ENCODE data around the gene CACNA1E. TPM values are rescaled to one million over a fixed set of nuclear protein-coding genes. Genes with fewer than 3 reads are reported as not detected.

Gene CACNA1E
- total RNA-seq, 2 experiments from 2014 or later, result not detected

- BruUV-seq (replicated peaks), result no TSS peak
- CTCF ChIA-PET (ENCODE audit: unreplicated experiment), result no interaction called here
Measured at GRCh38 chr1:181754103-181754502, 270.8 kb downstream of the CACNA1E start.

GRCh38 chr1:181759481-181759880 lies 276.2 kb downstream of the CACNA1E start:
- TF ChIP-seq, protein P1, sequence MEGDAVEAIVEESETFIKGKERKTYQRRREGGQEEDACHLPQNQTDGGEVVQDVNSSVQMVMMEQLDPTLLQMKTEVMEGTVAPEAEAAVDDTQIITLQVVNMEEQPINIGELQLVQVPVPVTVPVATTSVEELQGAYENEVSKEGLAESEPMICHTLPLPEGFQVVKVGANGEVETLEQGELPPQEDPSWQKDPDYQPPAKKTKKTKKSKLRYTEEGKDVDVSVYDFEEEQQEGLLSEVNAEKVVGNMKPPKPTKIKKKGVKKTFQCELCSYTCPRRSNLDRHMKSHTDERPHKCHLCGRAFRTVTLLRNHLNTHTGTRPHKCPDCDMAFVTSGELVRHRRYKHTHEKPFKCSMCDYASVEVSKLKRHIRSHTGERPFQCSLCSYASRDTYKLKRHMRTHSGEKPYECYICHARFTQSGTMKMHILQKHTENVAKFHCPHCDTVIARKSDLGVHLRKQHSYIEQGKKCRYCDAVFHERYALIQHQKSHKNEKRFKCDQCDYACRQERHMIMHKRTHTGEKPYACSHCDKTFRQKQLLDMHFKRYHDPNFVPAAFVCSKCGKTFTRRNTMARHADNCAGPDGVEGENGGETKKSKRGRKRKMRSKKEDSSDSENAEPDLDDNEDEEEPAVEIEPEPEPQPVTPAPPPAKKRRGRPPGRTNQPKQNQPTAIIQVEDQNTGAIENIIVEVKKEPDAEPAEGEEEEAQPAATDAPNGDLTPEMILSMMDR (conservative IDR thresholded peaks at IDR 0.05; ENCODE audit: low read length), result no peak
- no peak for TF ChIP-seq EZH2phosphoT487 (IDR thresholded peaks at IDR 0.05; ENCODE audit: borderline replicate concordance, low read depth, low read length)
- Histone ChIP-seq H3K27ac (ENCODE audit: low read depth, low read length, poor library complexity, severe bottlenecking) (no peak overlapping the region), H3K4me3 (ENCODE audit: low read depth, low read length, poor library complexity, severe bottlenecking) (no peak overlapping the region), H3K9me3 (ENCODE audit: low read length) (no peaks in the 10 kb centered on the region), H3K4me1 (ENCODE audit: insufficient read depth, low read length, poor library complexity, severe bottlenecking) (no peaks in the 10 kb centered on the region), H3K36me3 (ENCODE audit: insufficient read depth, low read length) (no peaks in the 10 kb centered on the region), H3K79me2 (ENCODE audit: insufficient read depth, low read depth, low read length) (no peaks in the 10 kb centered on the region), H2AFZ (ENCODE audit: low read length) (no peak overlapping the region), H3K9me2 (ENCODE audit: insufficient read depth, low read length) (no peaks in the 10 kb centered on the region), H4K20me1 (ENCODE audit: insufficient read depth, low read length) (no peaks in the 10 kb centered on the region), H3K4me2 (ENCODE audit: low read length) (no peak overlapping the region)
- POLR2A ChIA-PET, result no interaction called here
- no TSS peak for BruUV-seq (replicated peaks)
- CTCF ChIA-PET (ENCODE audit: unreplicated experiment), result no interaction called here
- intact Hi-C loops (cut with micrococcal nuclease; ENCODE audit: unreplicated experiment), result no loop called here
- DNase-seq (ENCODE audit: low spot score), result no peak

More at GRCh38 chr1:181754103-181754502, 270.8 kb downstream of the CACNA1E start:
- no peaks in the 10 kb centered on the region for H3K36me3 ChIP-seq (ENCODE audit: insufficient read depth, low read length)
- DNase-seq (ENCODE audit: low spot score), result no peak
- H3K4me3 ChIP-seq (ENCODE audit: low read depth, low read length, poor library complexity, severe bottlenecking), result no peak overlapping the region
- H3K9me3 ChIP-seq (ENCODE audit: low read length), result no peaks in the 10 kb centered on the region
- no peaks in the 10 kb centered on the region for H3K9me2 ChIP-seq (ENCODE audit: insufficient read depth, low read length)
- POLR2A ChIA-PET, result interaction anchor here (0.7 kb wide), 1 partner anchor 25 kb away, joined by 3 read pairs; no protein-coding TSS in a partner anchor
- no peak overlapping the region for H3K27ac ChIP-seq (ENCODE audit: low read depth, low read length, poor library complexity, severe bottlenecking)
- TF ChIP-seq, protein P1 (conservative IDR thresholded peaks at IDR 0.05; ENCODE audit: low read length), result no peak
- TF ChIP-seq EZH2phosphoT487 (IDR thresholded peaks at IDR 0.05; ENCODE audit: borderline replicate concordance, low read depth, low read length), result no peak
- no peak overlapping the region for H3K4me2 ChIP-seq (ENCODE audit: low read length)
- H2AFZ ChIP-seq (ENCODE audit: low read length), result no peak overlapping the region
- intact Hi-C loops (cut with micrococcal nuclease; ENCODE audit: unreplicated experiment), result no loop called here
- no peaks in the 10 kb centered on the region for H3K79me2 ChIP-seq (ENCODE audit: insufficient read depth, low read depth, low read length)
- H3K4me1 ChIP-seq (ENCODE audit: insufficient read depth, low read length, poor library complexity, severe bottlenecking), result no peaks in the 10 kb centered on the region
- H4K20me1 ChIP-seq (ENCODE audit: insufficient read depth, low read length), result no peaks in the 10 kb centered on the region

DNA sequence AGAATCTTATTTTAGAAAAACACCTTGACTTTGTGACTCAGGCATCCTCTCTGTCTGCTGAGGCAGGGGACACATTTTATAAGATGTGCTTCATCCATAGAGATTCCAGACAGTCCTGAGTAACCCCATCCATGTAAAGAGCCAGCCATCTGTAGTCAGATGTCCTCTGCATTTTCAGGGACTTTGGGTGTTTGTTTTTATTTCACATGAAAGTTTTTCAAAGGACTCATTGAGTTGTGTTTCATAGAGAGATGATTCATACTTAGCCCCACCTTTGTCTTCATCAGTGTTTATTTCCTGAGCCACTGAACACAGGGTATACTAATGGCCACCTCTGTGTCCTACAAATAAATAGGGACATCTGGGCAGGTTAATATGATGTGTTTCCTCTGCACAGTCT lies 280.4 kb downstream of the CACNA1E start:
- H3K9me3 ChIP-seq (ENCODE audit: low read length), result no peaks in the 10 kb centered on the region
- DNase-seq (ENCODE audit: low spot score), result no peak
- no peak overlapping the region for H2AFZ ChIP-seq (ENCODE audit: low read length)
- no peak overlapping the region for H3K4me2 ChIP-seq (ENCODE audit: low read length)
- POLR2A ChIA-PET, result no interaction called here
- no peaks in the 10 kb centered on the region for H3K36me3 ChIP-seq (ENCODE audit: insufficient read depth, low read length)
- CTCF ChIA-PET (ENCODE audit: unreplicated experiment), result no interaction called here
- H3K27ac ChIP-seq (ENCODE audit: low read depth, low read length, poor library complexity, severe bottlenecking), result no peak overlapping the region
- H3K79me2 ChIP-seq (ENCODE audit: insufficient read depth, low read depth, low read length), result no peaks in the 10 kb centered on the region
- no peaks in the 10 kb centered on the region for H4K20me1 ChIP-seq (ENCODE audit: insufficient read depth, low read length)
- no peak overlapping the region for H3K4me3 ChIP-seq (ENCODE audit: low read depth, low read length, poor library complexity, severe bottlenecking)
- intact Hi-C loops (cut with micrococcal nuclease; ENCODE audit: unreplicated experiment), result no loop called here
- H3K9me2 ChIP-seq (ENCODE audit: insufficient read depth, low read length), result no peaks in the 10 kb centered on the region
- no peaks in the 10 kb centered on the region for H3K4me1 ChIP-seq (ENCODE audit: insufficient read depth, low read length, poor library complexity, severe bottlenecking)
- TF ChIP-seq EZH2phosphoT487 (IDR thresholded peaks at IDR 0.05; ENCODE audit: borderline replicate concordance, low read depth, low read length), result no peak
- TF ChIP-seq, protein P1 (conservative IDR thresholded peaks at IDR 0.05; ENCODE audit: low read length), result no peak
- BruUV-seq (replicated peaks), result no TSS peak

Data from OCI-LY7 (cell line).